H1 (cell line): Measurements from ENCODE around the gene GNB5.

Source experiments
- CHD2 ChIP-seq: IDR thresholded peaks from 2 replicates; pipeline ENCODE4 v1.6.1; 2012; ENCODE audit warnings: low read length, improper control_type of control experiment
- EZH2 ChIP-seq: fragments of 200-600 bp; sonication (generic); IDR thresholded peaks from 2 replicates; pipeline ENCODE4 v1.7.1; 2012; ENCODE audit warnings: low read depth, mild to moderate bottlenecking, moderate library complexity, low read length, inconsistent platforms; ENCODE audit not compliant: severe bottlenecking
- GABPA ChIP-seq: IDR thresholded peaks from 2 replicates; pipeline ENCODE4 v1.6.1; 2011; ENCODE audit warnings: mild to moderate bottlenecking, low read length, moderate library complexity, borderline replicate concordance; ENCODE audit not compliant: insufficient read depth
- MAFK ChIP-seq: IDR thresholded peaks from 2 replicates; pipeline ENCODE4 v1.6.1; 2012; ENCODE audit warnings: low read depth, mild to moderate bottlenecking, improper control_type of control experiment, low read length
- POLR2A ChIP-seq, 2 experiments: IDR thresholded peaks; 1 replicate in 1 of 2; 2 replicates in 1 of 2; pipeline ENCODE4 v1.6.1; 2011; ENCODE audit warnings: low read depth in 2 of 2, low read length in 2 of 2, mild to moderate bottlenecking in 2 of 2; ENCODE audit errors: control extremely low read depth in 1 of 2
- POLR2AphosphoS5 ChIP-seq: IDR thresholded peaks from 2 replicates; pipeline ENCODE4 v1.6.1; 2011; ENCODE audit warnings: low read depth, low read length
- RXRA ChIP-seq: IDR thresholded peaks from 2 replicates; pipeline ENCODE4 v1.6.1; 2011; ENCODE audit warnings: low read depth, mild to moderate bottlenecking, low read length, moderate library complexity; ENCODE audit not compliant: insufficient read depth
- SIRT6 ChIP-seq: IDR thresholded peaks from one replicate; pipeline ENCODE4 v1.7.1; 2012; ENCODE audit warnings: low read length, inconsistent platforms
- SP1 ChIP-seq: IDR thresholded peaks from 2 replicates; pipeline ENCODE4 v1.6.1; 2011; ENCODE audit warnings: low read depth, low read length
- TF ChIP-seq, protein P1 (sequence below), 3 experiments: IDR thresholded peaks; 1 replicate in 2 of 3; 2 replicates in 1 of 3; pipeline versions ENCODE4 v1.5.1 to v1.6.1; 2011; ENCODE audit warnings: low read length in 3 of 3, mild to moderate bottlenecking in 3 of 3, inconsistent platforms in 2 of 3, low read depth in 1 of 3, moderate library complexity in 1 of 3; ENCODE audit not compliant: insufficient read depth in 1 of 3; ENCODE audit errors: control extremely low read depth in 1 of 3
- TF ChIP-seq, protein P2 (sequence below): IDR thresholded peaks from 2 replicates; pipeline ENCODE4 v1.6.1; 2012; ENCODE audit warnings: low read length, inconsistent platforms
- TF ChIP-seq, protein P3 (sequence below): IDR thresholded peaks from 2 replicates; pipeline ENCODE4 v1.6.1; 2012; ENCODE audit warnings: inconsistent platforms
- TF ChIP-seq, protein P4 (sequence below): IDR thresholded peaks from 2 replicates; pipeline ENCODE4 v1.6.1; 2011; ENCODE audit warnings: low read depth, mild to moderate bottlenecking, low read length; ENCODE audit not compliant: insufficient read depth

DNA sequence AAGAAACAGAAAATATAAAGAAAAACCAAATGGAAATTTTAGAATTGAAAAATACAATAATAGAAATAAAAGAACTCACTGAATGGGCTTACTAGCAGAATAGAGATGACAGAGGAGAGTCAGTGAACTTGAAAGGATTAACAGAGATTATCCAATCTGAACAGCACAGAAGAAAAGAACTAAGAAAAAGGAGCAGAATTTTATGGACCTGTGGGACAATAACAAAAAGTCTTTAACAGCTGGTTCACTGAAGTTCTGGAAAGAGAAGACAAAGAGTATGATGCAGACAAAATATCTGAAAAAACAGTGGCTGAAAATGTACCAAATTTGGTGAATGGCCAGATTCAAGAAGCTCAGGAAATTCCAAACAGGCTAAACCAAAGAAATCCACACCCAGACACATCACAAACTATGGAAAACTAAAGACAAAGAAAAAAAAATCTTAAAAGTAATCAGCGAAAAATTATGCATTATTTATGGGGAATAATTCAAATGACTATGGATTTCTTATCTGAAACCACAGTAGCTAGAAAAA is 9.7 kb upstream of the GNB5 start:
- TF ChIP-seq POLR2AphosphoS5 (no peak), EZH2 (no peak), POLR2A (IDR thresholded peaks at IDR 0.05; ENCODE audit: control extremely low read depth in 1 of 2, low read depth in 2 of 2, low read length in 2 of 2) (no peak), SP1 (no peak), MAFK (no peak), RXRA (no peak), GABPA (no peak), CHD2 (no peak), SIRT6 (no peak)
- TF ChIP-seq, protein P1, sequence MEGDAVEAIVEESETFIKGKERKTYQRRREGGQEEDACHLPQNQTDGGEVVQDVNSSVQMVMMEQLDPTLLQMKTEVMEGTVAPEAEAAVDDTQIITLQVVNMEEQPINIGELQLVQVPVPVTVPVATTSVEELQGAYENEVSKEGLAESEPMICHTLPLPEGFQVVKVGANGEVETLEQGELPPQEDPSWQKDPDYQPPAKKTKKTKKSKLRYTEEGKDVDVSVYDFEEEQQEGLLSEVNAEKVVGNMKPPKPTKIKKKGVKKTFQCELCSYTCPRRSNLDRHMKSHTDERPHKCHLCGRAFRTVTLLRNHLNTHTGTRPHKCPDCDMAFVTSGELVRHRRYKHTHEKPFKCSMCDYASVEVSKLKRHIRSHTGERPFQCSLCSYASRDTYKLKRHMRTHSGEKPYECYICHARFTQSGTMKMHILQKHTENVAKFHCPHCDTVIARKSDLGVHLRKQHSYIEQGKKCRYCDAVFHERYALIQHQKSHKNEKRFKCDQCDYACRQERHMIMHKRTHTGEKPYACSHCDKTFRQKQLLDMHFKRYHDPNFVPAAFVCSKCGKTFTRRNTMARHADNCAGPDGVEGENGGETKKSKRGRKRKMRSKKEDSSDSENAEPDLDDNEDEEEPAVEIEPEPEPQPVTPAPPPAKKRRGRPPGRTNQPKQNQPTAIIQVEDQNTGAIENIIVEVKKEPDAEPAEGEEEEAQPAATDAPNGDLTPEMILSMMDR (IDR thresholded peaks at IDR 0.05; ENCODE audit: control extremely low read depth in 1 of 3, insufficient read depth in 1 of 3, low read depth in 1 of 3, low read length in 3 of 3): no peak
- TF ChIP-seq, protein P2, sequence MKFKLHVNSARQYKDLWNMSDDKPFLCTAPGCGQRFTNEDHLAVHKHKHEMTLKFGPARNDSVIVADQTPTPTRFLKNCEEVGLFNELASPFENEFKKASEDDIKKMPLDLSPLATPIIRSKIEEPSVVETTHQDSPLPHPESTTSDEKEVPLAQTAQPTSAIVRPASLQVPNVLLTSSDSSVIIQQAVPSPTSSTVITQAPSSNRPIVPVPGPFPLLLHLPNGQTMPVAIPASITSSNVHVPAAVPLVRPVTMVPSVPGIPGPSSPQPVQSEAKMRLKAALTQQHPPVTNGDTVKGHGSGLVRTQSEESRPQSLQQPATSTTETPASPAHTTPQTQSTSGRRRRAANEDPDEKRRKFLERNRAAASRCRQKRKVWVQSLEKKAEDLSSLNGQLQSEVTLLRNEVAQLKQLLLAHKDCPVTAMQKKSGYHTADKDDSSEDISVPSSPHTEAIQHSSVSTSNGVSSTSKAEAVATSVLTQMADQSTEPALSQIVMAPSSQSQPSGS: no peak
- TF ChIP-seq, protein P3, sequence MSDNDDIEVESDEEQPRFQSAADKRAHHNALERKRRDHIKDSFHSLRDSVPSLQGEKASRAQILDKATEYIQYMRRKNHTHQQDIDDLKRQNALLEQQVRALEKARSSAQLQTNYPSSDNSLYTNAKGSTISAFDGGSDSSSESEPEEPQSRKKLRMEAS: no peak
- TF ChIP-seq, protein P4, sequence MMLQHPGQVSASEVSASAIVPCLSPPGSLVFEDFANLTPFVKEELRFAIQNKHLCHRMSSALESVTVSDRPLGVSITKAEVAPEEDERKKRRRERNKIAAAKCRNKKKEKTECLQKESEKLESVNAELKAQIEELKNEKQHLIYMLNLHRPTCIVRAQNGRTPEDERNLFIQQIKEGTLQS: no peak
